Fibroblast of the aortic adventitia (primary cell): ENCODE results near the gene NTHL1. TPM values are rescaled to one million over a fixed set of nuclear protein-coding genes. Genes with fewer than 3 reads are reported as not detected.
"Not testable (repeated sequence)": the region's sequence is repeated elsewhere in the genome, so short reads cannot be mapped to it uniquely, and the experiment has no call there.

Experiments used
- DNase-seq: peaks from one replicate; pipeline ENCODE4 v3.0.0-alpha.2; 2010; ENCODE audit warnings: low read depth
- H3K4me3 ChIP-seq: 2 replicates; pipeline ENCODE4 v1.5.1; 2011; ENCODE audit warnings: low read depth, mild to moderate bottlenecking, control low read depth, low read length, moderate library complexity
- CTCF ChIP-seq: IDR thresholded peaks from 2 replicates; pipeline ENCODE4 v1.5.1; 2011; ENCODE audit warnings: mild to moderate bottlenecking, low read length, control low read depth, inconsistent platforms; ENCODE audit not compliant: insufficient read depth
- total RNA-seq: library from RNA; depleted of rRNA; stranded (reverse); fragments of >200 nt; gene quantifications from 2 replicates; pipeline ENCODE4 v1.2.3, GENCODE V29; 2012; ENCODE audit warnings: low replicate concordance

Gene NTHL1
- total RNA-seq, 1 donor = 18.8 TPM

- H3K4me3 ChIP-seq = no peak overlapping the region
- peak; percentile 47 for TF ChIP-seq CTCF
- no peak for DNase-seq
Measured at GRCh38 chr16:2016407-2016922, 31.2 kb downstream of the NTHL1 start.

- no peak overlapping the region for H3K4me3 ChIP-seq
- no peak for TF ChIP-seq CTCF
- DNase-seq = no peak
Measured at GRCh38 chr16:2015947-2016208, 31.8 kb downstream of the NTHL1 start.

- no peak for TF ChIP-seq CTCF
- peak; percentile 65 for DNase-seq
Measured at GRCh38 chr16:2015117-2015946, 32.3 kb downstream of the NTHL1 start.

GRCh38 chr16:2013527-2013926, 34.1 kb downstream of the NTHL1 start:
- TF ChIP-seq CTCF = no peak
- DNase-seq = no peak
- H3K4me3 ChIP-seq = no peak overlapping the region

More at GRCh38 chr16:2015117-2015946, 32.3 kb downstream of the NTHL1 start:
- H3K4me3 ChIP-seq = no peak overlapping the region

GRCh38 chr16:2011726-2012125, 35.9 kb downstream of the NTHL1 start:
- H3K4me3 ChIP-seq, DNase-seq: not testable (repeated sequence)

- DNase-seq = peak; percentile 78
- peak within 1 kb of the TSS; percentile 96 for H3K4me3 ChIP-seq
- no peak for TF ChIP-seq CTCF
Measured at GRCh38 chr16:2009791-2010510, 37.7 kb downstream of the NTHL1 start, which contains the start of gene ZNF598. ZNF598 (minus strand) TSS chr16:2009821.

- no peak for DNase-seq
- H3K4me3 ChIP-seq = peak overlapping the region; percentile 81
- no peak for TF ChIP-seq CTCF
Measured at GRCh38 chr16:2009164-2009711, 38.4 kb downstream of the NTHL1 start.
